IPS DF 6.9 (cell line): Measurements from ENCODE around the gene PCAT6.

Experiments used
- DNase-seq: peaks from one replicate; pipeline ENCODE4 v3.0.0-alpha.2; 2013; ENCODE audit warnings: low read depth, low spot score
- H3K27ac ChIP-seq: one replicate; pipeline ENCODE4 v1.5.1; 2013; ENCODE audit warnings: low read length, control low read depth
- H3K27me3 ChIP-seq: 2 replicates; pipeline ENCODE4 v1.6.1; 2013; ENCODE audit warnings: mild to moderate bottlenecking, low read length; ENCODE audit not compliant: control insufficient read depth, insufficient read depth
- H3K36me3 ChIP-seq: 2 replicates; pipeline ENCODE4 v1.6.1; 2013; ENCODE audit warnings: low read length; ENCODE audit not compliant: control insufficient read depth, insufficient read depth
- H3K4me1 ChIP-seq: 2 replicates; pipeline ENCODE4 v1.6.1; 2013; ENCODE audit warnings: low read length; ENCODE audit not compliant: control insufficient read depth, insufficient read depth
- H3K4me3 ChIP-seq: 2 replicates; pipeline ENCODE4 v1.5.1; 2013; ENCODE audit warnings: mild to moderate bottlenecking, low read length
- H3K9me3 ChIP-seq: 2 replicates; pipeline ENCODE4 v1.6.1; 2013; ENCODE audit warnings: low read length, inconsistent platforms; ENCODE audit not compliant: control insufficient read depth, insufficient read depth
- WGBS: extraction: QIAGEN DNeasy Blood & Tissue Kit; methylation state at CpG from one replicate; pipeline ENCODE4 v1.1.7; 2013; ENCODE audit warnings: mixed read lengths, missing lambda C conversion rate; ENCODE audit not compliant: insufficient read length, insufficient coverage; 5-methylcytosine and 5-hydroxymethylcytosine counted together

Gene PCAT6

GRCh38 chr1:202796670-202797069, 14.1 kb upstream of the PCAT6 start:
- peaks cover 2% of the 10 kb centered on the region; the same call in 1 of the 2 replicates for H3K4me1 ChIP-seq
- no peak for DNase-seq
- H3K9me3 ChIP-seq: no peaks in the 10 kb centered on the region
- no peaks in the 10 kb centered on the region for H3K27me3 ChIP-seq
- H3K4me3 ChIP-seq: no peak overlapping the region
- whole genome bisulfite sequencing: no CpG with 5 or more reads among the region's 7 CpGs
- no peak overlapping the region for H3K27ac ChIP-seq
- H3K36me3 ChIP-seq: no peaks in the 10 kb centered on the region

- H3K36me3 ChIP-seq: no peaks in the 10 kb centered on the region
- no CpG with 5 or more reads among the region's 4 CpGs for WGBS
- no peaks in the 10 kb centered on the region for H3K9me3 ChIP-seq
- H3K4me3 ChIP-seq: no peak overlapping the region
- H3K27ac ChIP-seq: no peak overlapping the region
- no peak for DNase-seq
- no peaks in the 10 kb centered on the region for H3K27me3 ChIP-seq
- peaks cover 2% of the 10 kb centered on the region; the same call in 1 of the 2 replicates for H3K4me1 ChIP-seq
Observed at GRCh38 chr1:202798260-202798659, 12.5 kb upstream of the PCAT6 start.

- no peaks in the 10 kb centered on the region for H3K9me3 ChIP-seq
- H3K27ac ChIP-seq: no peak overlapping the region
- peaks cover 2% of the 10 kb centered on the region; the same call in 1 of the 2 replicates for H3K4me1 ChIP-seq
- H3K4me3 ChIP-seq: no peak overlapping the region
- WGBS: no CpG with 5 or more reads among the region's 6 CpGs
- DNase-seq: no peak
- H3K27me3 ChIP-seq: no peaks in the 10 kb centered on the region
- H3K36me3 ChIP-seq: no peaks in the 10 kb centered on the region
Observed at GRCh38 chr1:202798792-202799331, 11.9 kb upstream of the PCAT6 start.

GRCh38 chr1:202800742-202801141, 10.0 kb upstream of the PCAT6 start:
- Histone ChIP-seq H3K9me3 (no peaks in the 10 kb centered on the region), H3K36me3 (no peaks in the 10 kb centered on the region), H3K4me3 (no peak overlapping the region), H3K27ac (no peak overlapping the region), H3K27me3 (no peaks in the 10 kb centered on the region), H3K4me1 (peaks cover 2% of the 10 kb centered on the region; the same call in 1 of the 2 replicates)
- no peak for DNase-seq
- no CpG with 5 or more reads among the region's 1 CpG for WGBS

GRCh38 chr1:202801175-202801574, 9.6 kb upstream of the PCAT6 start:
- Histone ChIP-seq H3K27ac (no peak overlapping the region), H3K36me3 (no peaks in the 10 kb centered on the region), H3K27me3 (no peaks in the 10 kb centered on the region), H3K4me3 (no peak overlapping the region), H3K9me3 (no peaks in the 10 kb centered on the region), H3K4me1 (peaks cover 2% of the 10 kb centered on the region; the same call in 1 of the 2 replicates)
- no peak for DNase-seq
- WGBS: no CpG with 5 or more reads among the region's 2 CpGs

- Histone ChIP-seq H3K4me3 (no peak overlapping the region), H3K27me3 (no peaks in the 10 kb centered on the region), H3K9me3 (no peaks in the 10 kb centered on the region), H3K27ac (no peak overlapping the region), H3K36me3 (no peaks in the 10 kb centered on the region), H3K4me1 (no peaks in the 10 kb centered on the region; the same call in 1 of the 2 replicates)
- WGBS: no CpG with 5 or more reads among the region's 2 CpGs
- no peak for DNase-seq
Observed at GRCh38 chr1:202802034-202802433, 8.7 kb upstream of the PCAT6 start.

- no peaks in the 10 kb centered on the region for H3K36me3 ChIP-seq
- H3K27ac ChIP-seq: no peak overlapping the region
- H3K4me3 ChIP-seq: no peak overlapping the region
- H3K4me1 ChIP-seq: no peaks in the 10 kb centered on the region; the same call in 1 of the 2 replicates
- no peak for DNase-seq
- no CpG with 5 or more reads among the region's 15 CpGs for WGBS
- no peaks in the 10 kb centered on the region for H3K9me3 ChIP-seq
- no peaks in the 10 kb centered on the region for H3K27me3 ChIP-seq
Observed at GRCh38 chr1:202802998-202803932, 7.5 kb upstream of the PCAT6 start.

- Histone ChIP-seq H3K9me3 (no peaks in the 10 kb centered on the region), H3K4me1 (peaks cover under 1% of the 10 kb centered on the region; the same call in 1 of the 2 replicates), H3K27me3 (no peaks in the 10 kb centered on the region), H3K36me3 (no peaks in the 10 kb centered on the region), H3K4me3 (no peak overlapping the region), H3K27ac (no peak overlapping the region)
- no peak for DNase-seq
- WGBS: no CpG with 5 or more reads among the region's 4 CpGs
Observed at GRCh38 chr1:202804126-202804525, 6.6 kb upstream of the PCAT6 start.

- WGBS: no CpG with 5 or more reads among the region's 7 CpGs
- H3K27me3 ChIP-seq: no peaks in the 10 kb centered on the region
- peaks cover 1% of the 10 kb centered on the region; the same call in 1 of the 2 replicates for H3K4me1 ChIP-seq
- no peaks in the 10 kb centered on the region for H3K36me3 ChIP-seq
- DNase-seq: no peak
- H3K27ac ChIP-seq: no peak overlapping the region
- H3K4me3 ChIP-seq: peak overlapping the region; percentile 97; the same call in 1 of the 2 replicates
- H3K9me3 ChIP-seq: no peaks in the 10 kb centered on the region
Observed at GRCh38 chr1:202805886-202806844, 4.6 kb upstream of the PCAT6 start.
